ENCODE results near the gene ZNF626. TPM values are rescaled to one million over a fixed set of nuclear protein-coding genes. Genes with fewer than 3 reads are reported as not detected.

The ZNF626 gene
- total and polyA plus RNA-seq, 2 of the 4 experiments (the other 2 are of a cell fraction): 1.6 to 3.2 TPM

- dilution Hi-C loops (cut with HindIII; ENCODE audit: low sequenced_read_pairs, unreplicated experiment) (no loop called here), intact Hi-C loops (cut with micrococcal nuclease) (no loop called here), in situ Hi-C loops (cut with MboI; ENCODE audit: low sequenced_read_pairs) (no loop called here)
- ATAC-seq (ENCODE audit: low read depth) (no peak), DNase-seq (no peak)
- H3K36me3 ChIP-seq (ENCODE audit: control insufficient read depth, insufficient read depth, low read length): peaks cover 13% of the 10 kb centered on the region
- H2BK120ac ChIP-seq (ENCODE audit: low read depth, low read length): no peak overlapping the region
- no peak for TF ChIP-seq CTCF (conservative IDR thresholded peaks at IDR 0.05; ENCODE audit: low read depth, low read length)
- no peak for TF ChIP-seq SMC3 (IDR thresholded peaks at IDR 0.05; ENCODE audit: low read depth, low read length)
- no peak for TF ChIP-seq MAFK (IDR thresholded peaks at IDR 0.05; ENCODE audit: low read depth, low read length)
- TF ChIP-seq FOS (IDR thresholded peaks at IDR 0.05; ENCODE audit: low read depth, low read length): no peak
- no peak for TF ChIP-seq NFE2L2 (IDR thresholded peaks at IDR 0.05; ENCODE audit: low read depth, low read length)
- TF ChIP-seq MXI1 (IDR thresholded peaks at IDR 0.05; ENCODE audit: borderline replicate concordance, low read depth, low read length): no peak
- no peak for TF ChIP-seq ELK1 (IDR thresholded peaks at IDR 0.05; ENCODE audit: borderline replicate concordance, low read depth, low read length)
- H3K23ac ChIP-seq (ENCODE audit: low read depth, low read length): no peak overlapping the region
- H3K9me1 ChIP-seq (ENCODE audit: insufficient read depth, low read length): no peaks in the 10 kb centered on the region
- no peak overlapping the region for H3K14ac ChIP-seq (replicated peaks; ENCODE audit: low read depth, low read length)
- no peaks in the 10 kb centered on the region for H3K27me3 ChIP-seq (ENCODE audit: control insufficient read depth, insufficient read depth, low read length)
- no peak overlapping the region for H3K4ac ChIP-seq (ENCODE audit: low read depth, low read length)
- ChIA-PET POLR2A (ENCODE audit: unreplicated experiment) (no interaction called here), CTCF (no interaction called here)
- no peak overlapping the region for H2BK20ac ChIP-seq (ENCODE audit: low read depth, low read length)
- no CpG with 5 or more reads among the region's 7 CpGs for WGBS, 2 experiments (ENCODE audit: extremely low coverage in 2 of 2, insufficient read length in 1 of 2)
- no peak overlapping the region for H2AFZ ChIP-seq (replicated peaks; ENCODE audit: low read length, poor library complexity)
- peaks cover 35% of the 10 kb centered on the region for H3K9me3 ChIP-seq (ENCODE audit: control insufficient read depth, insufficient read depth, low read length)
- H3K9ac ChIP-seq (ENCODE audit: low read depth, low read length): no peak overlapping the region
- no peak overlapping the region for H3K18ac ChIP-seq (ENCODE audit: low read depth, low read length)
- no peak overlapping the region for H3K27ac ChIP-seq (ENCODE audit: insufficient read depth, low read length)
- BruUV-seq (replicated peaks): no TSS peak
- H2AK5ac ChIP-seq (ENCODE audit: low read depth, low read length): no peak overlapping the region
- H2AK9ac ChIP-seq (replicated peaks; ENCODE audit: low read depth, low read length, poor library complexity): no peak overlapping the region
- no peak overlapping the region for H4K91ac ChIP-seq (ENCODE audit: insufficient read depth, low read depth, low read length)
- no peak overlapping the region for H3K56ac ChIP-seq (ENCODE audit: extremely low read depth, insufficient read depth, low read length)
- H3K4me2 ChIP-seq (ENCODE audit: low read depth, low read length): no peak overlapping the region
- no peaks in the 10 kb centered on the region for H3K4me1 ChIP-seq (ENCODE audit: control insufficient read depth, insufficient read depth, low read length)
- H2BK5ac ChIP-seq (ENCODE audit: low read depth, low read length, poor library complexity, severe bottlenecking): no peak overlapping the region
- no peaks in the 10 kb centered on the region for H3K79me1 ChIP-seq (ENCODE audit: low read depth in 1 of 2, low read length in 2 of 2)
- H3K4me3 ChIP-seq (ENCODE audit: insufficient read depth, low read depth, low read length): no peak overlapping the region
- no peaks in the 10 kb centered on the region for H4K20me1 ChIP-seq (ENCODE audit: insufficient read depth, low read length)
- H4K8ac ChIP-seq (ENCODE audit: low read depth in 2 of 2, low read length in 2 of 2): no peak overlapping the region
- H4K5ac ChIP-seq (ENCODE audit: low read depth, low read length): no peak overlapping the region
- H2BK15ac ChIP-seq (ENCODE audit: low read depth, low read length): no peak overlapping the region
These were observed 1.2 kb upstream of the ZNF626 start for GRCh38 chr19:20662421-20663105.
